Stomach (tissue), 9 donors: ENCODE data around the gene LUZP2. TPM values are rescaled to one million over a fixed set of nuclear protein-coding genes. Genes with fewer than 3 reads are reported as not detected.
"Not testable (repeated sequence)": the region's sequence is repeated elsewhere in the genome, so short reads cannot be mapped to it uniquely, and the experiment has no call there.

Experiments
- DNase-seq, 2 donors: peaks; one replicate each; pipeline versions ENCODE4 v3.0.0 to v3.0.0-alpha.2; 2013 to 2019
- H3K27ac ChIP-seq, 5 donors: fragments of 200-600 bp in 4 of 5; sonication (generic) in 4 of 5; one replicate each; pipeline ENCODE4 v1.5.1; 2013 to 2019; ENCODE audit warnings: mild to moderate bottlenecking in 1 of 5, moderate library complexity in 1 of 5
- H3K27me3 ChIP-seq, 3 donors: fragments of 200-600 bp; sonication (generic); one replicate each; pipeline ENCODE4 v1.5.1; 2017 to 2019; ENCODE audit warnings: mixed run types in 1 of 3
- H3K36me3 ChIP-seq, 4 donors: fragments of 200-600 bp; sonication (generic); 1 replicate in 3 of 4; 2 replicates in 1 of 4; pipeline ENCODE4 v1.5.1; 2016 to 2019
- H3K4me1 ChIP-seq, 4 donors: fragments of 200-600 bp; sonication (generic); one replicate each; pipeline ENCODE4 v1.5.1; 2016 to 2019
- H3K4me3 ChIP-seq, 4 donors: fragments of 200-600 bp; sonication (generic) in 3 of 4; one replicate each; pipeline ENCODE4 v1.5.1; 2016 to 2019; ENCODE audit warnings: mild to moderate bottlenecking in 1 of 4
- H3K9me3 ChIP-seq, 4 donors: fragments of 200-600 bp; sonication (generic); one replicate each; pipeline ENCODE4 v1.5.1; 2016 to 2019
- CTCF ChIP-seq, 7 experiments: fragments of 450-650 bp in 4 of 7; fragments of 200-600 bp in 3 of 7; sonication (generic) in 3 of 7; IDR thresholded peaks; one replicate each; pipeline ENCODE4 v1.5.1; 2016 to 2019; ENCODE audit warnings: antibody characterized with exemption in 7 of 7, control low read depth in 2 of 7, mild to moderate bottlenecking in 1 of 7
- EP300 ChIP-seq: sonication (generic); formaldehyde crosslinking; IDR thresholded peaks from one replicate; pipeline ENCODE4 v1.6.1; 2017; ENCODE audit warnings: antibody characterized with exemption
- POLR2A ChIP-seq, 4 donors: fragments of 450-650 bp; IDR thresholded peaks; one replicate each; pipeline ENCODE4 v1.6.1; 2016; ENCODE audit warnings: antibody characterized with exemption in 4 of 4, control low read depth in 2 of 4, mild to moderate bottlenecking in 1 of 4, moderate library complexity in 1 of 4
- POLR2AphosphoS5 ChIP-seq, 3 donors: sonication (generic); formaldehyde crosslinking; IDR thresholded peaks; one replicate each; pipeline ENCODE4 v1.6.1; 2016; ENCODE audit warnings: antibody characterized with exemption in 3 of 3
- WGBS, 5 donors: extraction: QIAGEN DNeasy Blood & Tissue Kit in 3 of 5; methylation state at CpG; one replicate each; pipeline versions ENCODE4 v1.1.5 to v1.1.7; 2013 to 2018; 5-methylcytosine and 5-hydroxymethylcytosine counted together
- intact Hi-C: fragments of 100-400 bp; cut with DNase I; formaldehyde crosslinking; loops from one replicate; pipeline ENCODE4 v1.15.1; 2023; ENCODE audit warnings: low total_unique reads
- polyA plus RNA-seq, 3 donors: library from polyadenylated mRNA; stranded (reverse); fragments of 200-250 nt; gene quantifications; one replicate each; pipeline ENCODE4 v1.2.3, GENCODE V29; 2013
- total RNA-seq, 5 donors: library from RNA; depleted of rRNA; stranded (reverse); fragments of >200 nt; gene quantifications; one replicate each; pipeline versions ENCODE4 v1.1.0 to v1.2.3, GENCODE V29; 2014 to 2016
- donor health status: healthy with polysubstance abuse.
- donor health status: Bipolar disorder and iron deficiency.
- donor health status: healthy.

The LUZP2 gene
- total and polyA plus RNA-seq, 8 donors, result 0.06 to 6.8 (median 0.23) TPM; not detected in 4

GRCh38 chr11:24886880-24887619, 390.2 kb downstream of the LUZP2 start:
- no peaks in the 10 kb centered on the region for H3K9me3 ChIP-seq
- no peaks in the 10 kb centered on the region for H3K27me3 ChIP-seq
- 43 to 61% (median 53%) methylated on average over 4 of the region's 4 CpGs for WGBS, 5 donors
- DNase-seq, result no peak
- intact Hi-C loops, result no loop called here
- no peak overlapping the region for H3K4me3 ChIP-seq
- H3K27ac ChIP-seq, result no peak overlapping the region
- peaks cover 0 to 6% (median 0%) of the 10 kb centered on the region in 4 donors for H3K4me1 ChIP-seq
- TF ChIP-seq CTCF (IDR thresholded peaks at IDR 0.05) (no peak), POLR2A (IDR thresholded peaks at IDR 0.05) (no peak)
- no peaks in the 10 kb centered on the region for H3K36me3 ChIP-seq

GRCh38 chr11:24890426-24890825, 393.6 kb downstream of the LUZP2 start:
- Histone ChIP-seq H3K27me3 (no peaks in the 10 kb centered on the region), H3K36me3 (no peaks in the 10 kb centered on the region), H3K27ac (no peak overlapping the region), H3K4me3 (no peak overlapping the region), H3K9me3 (peaks cover 0 to 2% (median 0%) of the 10 kb centered on the region in 4 donors), H3K4me1 (peaks cover 0 to 3% (median 0%) of the 10 kb centered on the region in 4 donors)
- 88 to 93% (median 91%) methylated on average over 1 of the region's 1 CpG for WGBS, 5 donors
- no peak for TF ChIP-seq EP300
- TF ChIP-seq CTCF (IDR thresholded peaks at IDR 0.05), result no peak
- no peak for TF ChIP-seq POLR2AphosphoS5 (IDR thresholded peaks at IDR 0.05)
- TF ChIP-seq POLR2A (IDR thresholded peaks at IDR 0.05), result no peak
- DNase-seq, result no peak
- intact Hi-C loops, result no loop called here

- H3K9me3 ChIP-seq, result peaks cover 0 to 13% (median 3%) of the 10 kb centered on the region in 4 donors
- H3K36me3 ChIP-seq, H3K27ac ChIP-seq, H3K27me3 ChIP-seq, intact Hi-C loops, H3K4me3 ChIP-seq, H3K4me1 ChIP-seq, DNase-seq: not testable (repeated sequence)
- 59 to 83% (median 62%) methylated on average over 4 of the region's 4 CpGs for WGBS, 5 donors
Observed at GRCh38 chr11:24891845-24892492, 395.1 kb downstream of the LUZP2 start.

GRCh38 chr11:24896118-24896835, 399.4 kb downstream of the LUZP2 start:
- no peaks in the 10 kb centered on the region for H3K36me3 ChIP-seq
- 92 to 99% (median 96%) methylated on average over 11 to 32 of the region's 32 CpGs for WGBS, 5 donors
- H3K4me1 ChIP-seq, result peaks cover 0 to 3% (median 0%) of the 10 kb centered on the region in 4 donors
- intact Hi-C loops, result no loop called here
- H3K9me3 ChIP-seq, result peaks cover 0 to 13% (median 3%) of the 10 kb centered on the region in 4 donors
- H3K4me3 ChIP-seq, result no peak overlapping the region
- no peak for DNase-seq
- no peak overlapping the region for H3K27ac ChIP-seq
- no peaks in the 10 kb centered on the region for H3K27me3 ChIP-seq
- no peak for TF ChIP-seq POLR2A (IDR thresholded peaks at IDR 0.05)
- no peak for TF ChIP-seq CTCF (IDR thresholded peaks at IDR 0.05)
